Measurements from ENCODE around the gene TNN.
"Not testable (repeated sequence)": the region's sequence is repeated elsewhere in the genome, so short reads cannot be mapped to it uniquely, and the experiment has no call there.

Gene TNN

DNA sequence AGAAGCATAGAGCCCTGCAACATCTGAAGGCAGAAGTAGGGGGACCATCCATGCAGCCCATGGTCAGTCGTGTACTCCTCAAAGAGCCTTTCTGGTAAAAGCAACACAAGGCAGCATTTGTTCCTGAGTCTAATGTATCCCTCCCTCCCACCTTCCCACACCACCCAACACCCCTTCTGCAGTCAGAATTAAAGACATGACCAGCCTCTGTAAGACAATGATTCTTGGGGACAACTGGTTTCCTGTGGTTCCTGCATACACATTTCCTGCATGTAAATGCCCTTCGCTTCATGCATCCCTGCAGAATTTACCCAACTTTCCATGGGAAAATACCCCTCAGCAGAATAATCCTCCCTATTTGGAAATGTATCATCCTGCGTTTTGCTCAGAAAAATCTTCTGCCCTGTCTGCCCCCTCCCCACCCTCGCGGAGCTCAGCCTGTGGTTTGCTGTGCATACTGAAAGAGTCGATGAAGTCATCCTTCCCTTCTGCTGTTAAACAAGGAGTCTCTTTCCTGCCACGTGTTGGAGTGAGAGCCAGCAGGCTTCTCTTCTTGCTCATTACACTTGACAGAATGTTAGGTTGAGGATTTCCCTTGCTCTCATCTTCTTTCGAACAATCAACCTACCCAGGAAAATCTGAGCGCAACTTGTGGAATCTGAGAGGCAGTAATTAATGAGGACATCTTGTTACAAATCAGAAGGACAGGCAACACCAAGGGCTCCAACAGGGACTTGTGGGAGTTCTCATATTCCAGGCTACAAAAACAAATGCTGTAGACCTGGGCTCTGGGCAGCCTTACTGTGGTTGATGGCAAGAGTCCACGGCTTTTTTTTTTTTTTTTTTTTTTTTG lies 4.7 kb downstream of the TNN start:
- DNase-seq (ENCODE audit: low read depth in 2 of 2): no peak

DNA sequence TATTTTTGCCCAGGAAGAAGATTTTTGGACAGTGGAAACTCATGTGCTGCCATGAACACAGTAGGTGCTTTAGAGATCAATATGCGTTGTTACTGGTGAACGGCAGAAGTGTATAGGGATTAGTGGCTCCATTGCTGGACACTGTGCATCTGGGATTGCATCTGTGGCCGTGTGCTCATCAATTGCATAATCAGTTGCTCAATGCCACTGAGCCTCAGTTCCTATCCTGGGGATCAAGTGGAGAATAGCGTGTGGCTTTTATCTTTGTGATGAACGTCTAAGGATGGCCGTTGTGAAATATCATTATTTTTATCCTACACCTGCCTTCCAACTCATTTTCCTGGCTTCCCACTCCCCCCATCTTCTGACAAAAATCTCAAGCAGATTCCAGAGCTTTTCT lies 5.4 kb downstream of the TNN start:
- DNase-seq (ENCODE audit: low read depth in 2 of 2): no peak

DNA sequence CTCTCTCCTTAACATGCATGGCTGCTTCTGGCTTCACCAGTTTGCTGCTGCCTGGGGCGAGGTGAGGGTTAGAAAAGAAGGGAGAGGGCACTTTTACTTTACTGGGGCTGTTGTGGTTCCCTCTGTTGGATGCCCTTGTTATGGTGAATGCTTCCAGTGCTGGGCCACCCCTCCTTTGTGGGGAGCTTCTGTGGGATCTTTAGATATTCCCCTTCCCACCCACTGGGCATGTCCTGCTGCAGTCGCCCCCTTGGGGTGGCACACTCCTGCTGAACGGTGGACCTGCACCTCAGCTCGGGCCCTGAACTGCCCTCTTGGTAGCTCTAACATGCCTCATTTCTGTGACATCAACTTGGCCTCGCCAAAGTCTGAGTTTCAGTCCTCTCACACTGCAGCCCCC lies 6.0 kb downstream of the TNN start:
- no peak for DNase-seq (ENCODE audit: low read depth in 2 of 2)

DNA sequence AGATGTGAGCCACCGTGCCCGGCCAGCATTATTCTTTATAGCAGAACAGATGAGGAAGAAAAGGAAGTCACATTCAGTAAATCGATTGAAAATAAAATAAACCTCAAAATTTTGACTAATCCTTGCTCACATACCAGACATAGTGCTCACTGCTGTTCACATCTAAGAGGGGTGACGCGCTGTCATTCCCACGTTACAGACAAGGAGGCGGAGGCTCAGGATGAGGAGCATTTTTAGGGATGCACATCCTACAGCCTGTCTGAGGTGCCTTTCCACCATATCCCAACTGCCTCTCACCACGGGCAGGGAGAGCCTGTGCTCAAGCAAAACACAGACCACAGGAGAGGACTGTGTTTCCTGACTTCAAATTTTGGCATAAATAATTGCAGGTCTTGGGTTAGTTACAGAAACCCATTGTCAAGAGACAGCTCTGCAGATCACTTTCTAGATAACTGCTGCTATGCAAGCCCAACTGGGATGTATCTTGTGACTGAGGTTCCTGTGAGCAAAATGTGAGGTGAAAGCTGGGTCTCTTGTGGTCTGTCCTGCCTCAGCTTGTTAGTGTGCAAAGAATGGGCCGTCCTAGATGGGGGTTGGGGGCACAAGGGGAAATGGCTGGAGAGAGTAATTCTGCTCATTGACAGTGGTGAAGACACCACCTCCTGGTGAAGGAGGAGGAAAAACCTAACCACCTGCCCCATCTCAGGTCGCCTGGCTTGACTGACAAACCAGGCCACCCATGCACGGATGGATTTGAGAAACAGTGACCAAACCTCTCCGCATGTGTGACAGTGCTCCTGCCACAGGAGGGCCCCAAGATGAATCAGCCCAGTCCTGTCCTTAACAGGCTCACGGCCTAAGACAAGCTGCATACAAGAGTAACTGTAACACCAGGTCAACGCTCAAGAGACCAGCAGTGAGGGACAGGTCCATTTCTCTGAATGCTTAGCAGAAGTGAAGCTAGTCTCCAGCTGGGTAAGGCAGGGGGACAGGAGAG lies 8.2 kb downstream of the TNN start:
- no peak for DNase-seq (ENCODE audit: low read depth in 2 of 2)

DNA sequence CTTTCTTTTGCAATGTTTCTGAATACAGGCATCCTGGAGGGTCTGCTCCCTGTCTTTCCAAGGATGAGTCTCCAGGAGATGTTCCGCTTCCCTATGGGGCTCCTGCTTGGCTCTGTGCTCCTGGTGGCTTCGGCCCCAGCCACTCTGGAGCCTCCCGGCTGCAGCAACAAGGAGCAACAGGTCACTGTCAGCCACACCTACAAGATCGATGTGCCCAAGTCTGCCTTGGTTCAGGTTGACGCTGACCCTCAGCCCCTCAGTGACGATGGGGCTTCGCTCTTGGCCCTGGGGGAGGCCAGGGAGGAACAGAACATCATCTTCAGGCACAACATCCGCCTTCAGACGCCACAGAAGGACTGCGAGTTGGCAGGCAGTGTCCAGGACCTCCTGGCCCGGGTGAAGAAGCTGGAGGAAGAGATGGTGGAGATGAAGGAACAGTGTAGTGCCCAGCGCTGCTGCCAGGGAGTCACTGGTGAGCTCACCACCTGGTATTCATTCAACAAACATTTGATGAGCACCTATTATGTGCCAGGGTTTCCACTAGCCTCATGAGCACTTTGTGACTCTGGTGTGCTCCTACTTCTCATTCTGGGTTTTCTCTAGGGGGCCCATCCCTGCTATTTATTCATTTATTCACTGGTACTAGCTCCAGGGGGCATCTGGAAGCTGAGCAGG lies 9.9 kb downstream of the TNN start:
- DNase-seq (ENCODE audit: low read depth in 2 of 2): no peak

DNA sequence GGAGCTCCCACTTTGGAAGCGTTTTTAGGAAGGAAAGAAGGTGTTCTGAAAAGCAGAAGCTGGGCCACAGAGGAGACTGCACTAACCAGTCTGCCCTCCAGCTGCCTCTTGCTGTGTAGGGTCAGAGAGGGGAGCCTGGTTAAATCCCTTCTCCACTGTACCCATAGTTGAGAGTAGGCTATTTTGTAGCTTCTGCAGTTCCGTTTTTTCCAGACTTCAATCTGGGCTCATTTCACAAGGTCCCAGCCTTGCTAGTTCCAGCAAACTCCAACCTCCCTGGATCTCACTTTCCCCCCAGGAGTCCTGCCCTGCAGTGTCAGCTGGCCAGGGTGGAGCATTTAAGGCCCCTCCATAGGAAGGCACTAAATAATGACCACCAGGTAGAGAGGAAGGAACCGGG lies 11.0 kb downstream of the TNN start:
- DNase-seq (ENCODE audit: low read depth in 2 of 2): no peak

DNA sequence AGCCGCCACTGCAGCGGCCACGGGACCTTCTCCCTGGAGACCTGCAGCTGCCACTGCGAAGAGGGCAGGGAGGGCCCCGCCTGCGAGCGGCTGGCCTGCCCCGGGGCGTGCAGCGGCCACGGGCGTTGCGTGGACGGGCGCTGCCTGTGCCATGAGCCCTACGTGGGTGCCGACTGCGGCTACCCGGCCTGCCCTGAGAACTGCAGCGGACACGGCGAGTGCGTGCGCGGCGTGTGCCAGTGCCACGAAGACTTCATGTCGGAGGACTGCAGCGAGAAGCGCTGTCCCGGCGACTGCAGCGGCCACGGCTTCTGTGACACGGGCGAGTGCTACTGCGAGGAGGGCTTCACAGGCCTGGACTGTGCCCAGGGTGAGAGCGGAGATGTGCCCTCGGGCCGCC lies 11.7 kb downstream of the TNN start:
- no peak for DNase-seq (ENCODE audit: low read depth in 2 of 2)

DNA sequence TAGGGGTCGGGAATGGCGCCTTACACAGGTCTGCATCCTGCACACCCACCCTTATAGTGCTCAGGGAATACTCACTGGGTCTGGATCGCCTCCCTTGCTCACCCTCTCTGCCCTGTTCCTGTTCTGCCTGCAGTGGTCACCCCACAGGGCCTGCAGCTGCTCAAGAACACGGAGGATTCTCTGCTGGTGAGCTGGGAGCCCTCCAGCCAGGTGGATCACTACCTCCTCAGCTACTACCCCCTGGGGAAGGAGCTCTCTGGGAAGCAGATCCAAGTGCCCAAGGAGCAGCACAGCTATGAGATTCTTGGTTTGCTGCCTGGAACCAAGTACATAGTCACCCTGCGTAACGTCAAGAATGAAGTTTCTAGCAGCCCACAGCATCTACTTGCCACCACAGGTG lies 12.4 kb downstream of the TNN start:
- no peak for DNase-seq (ENCODE audit: low read depth in 2 of 2)

DNA sequence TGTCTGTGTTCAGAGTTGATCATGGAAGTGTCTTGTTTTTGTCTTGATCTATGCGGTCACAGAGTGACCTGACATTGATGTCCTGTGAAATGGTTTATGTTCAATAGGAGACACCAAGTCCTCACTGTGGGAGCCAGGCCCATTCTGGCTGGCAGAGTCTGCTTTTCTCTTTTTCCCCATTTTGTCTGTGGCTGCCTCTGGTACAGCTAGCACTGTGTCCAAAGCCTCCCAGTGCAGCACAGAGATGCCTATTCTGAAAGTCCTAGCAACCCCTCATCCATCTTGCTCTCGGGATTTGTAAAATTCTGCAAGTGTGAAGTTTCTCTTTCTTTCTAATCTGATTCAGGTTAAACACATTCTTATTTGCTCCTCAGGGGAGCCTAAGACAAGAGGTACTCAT lies 14.3 kb downstream of the TNN start:
- no peak for DNase-seq (ENCODE audit: low read depth in 2 of 2)

DNA sequence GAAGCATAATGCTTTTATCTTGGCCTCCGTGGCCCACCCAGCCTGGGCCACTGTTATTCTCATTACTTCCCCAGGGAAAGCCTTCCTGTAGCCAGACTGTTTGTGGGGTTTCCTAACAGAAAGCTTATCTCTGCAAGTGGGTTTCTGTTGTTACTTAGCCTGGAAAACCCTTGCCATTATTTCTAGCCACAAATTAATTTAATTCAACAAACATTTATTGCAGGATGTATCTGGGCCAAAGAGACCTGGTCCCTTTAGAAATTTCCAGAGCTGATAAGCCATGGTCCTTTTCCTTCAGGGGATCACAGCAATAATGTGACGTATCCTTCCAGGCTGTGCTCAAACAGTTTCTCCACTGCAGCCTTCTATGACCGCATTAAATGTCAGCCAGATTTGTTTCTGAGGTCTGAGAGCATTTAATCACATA lies 20.9 kb downstream of the TNN start:
- no peak for DNase-seq (ENCODE audit: low read depth in 2 of 2)

DNA sequence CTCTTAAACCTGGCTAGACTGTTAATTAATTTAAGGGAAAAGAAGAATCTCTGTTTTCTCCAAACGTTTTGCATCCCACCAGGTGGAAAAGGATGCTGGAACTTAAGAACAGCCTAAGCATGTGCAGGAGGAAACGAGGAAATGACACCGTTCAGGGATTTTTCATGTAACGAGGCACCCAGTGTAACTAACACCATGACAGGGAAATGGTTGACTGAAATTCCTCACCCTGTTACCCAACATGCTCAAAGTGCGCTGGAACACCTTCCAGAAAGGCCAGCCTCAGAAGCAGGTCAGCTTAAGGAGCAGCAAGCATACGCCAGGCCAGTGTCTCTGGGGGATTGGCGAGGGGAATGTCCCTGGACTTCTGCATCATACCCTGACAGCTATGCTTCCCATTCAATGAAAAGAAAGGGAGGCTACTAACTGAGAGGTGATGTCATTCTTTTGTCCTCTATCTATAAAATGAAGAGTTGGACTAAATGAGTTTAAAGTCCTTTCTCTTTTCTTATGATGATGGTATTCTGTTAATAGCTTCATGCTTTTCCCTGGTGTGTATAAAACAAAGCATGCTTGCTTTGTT lies 21.6 kb downstream of the TNN start:
- DNase-seq (ENCODE audit: low read depth in 2 of 2): no peak

DNA sequence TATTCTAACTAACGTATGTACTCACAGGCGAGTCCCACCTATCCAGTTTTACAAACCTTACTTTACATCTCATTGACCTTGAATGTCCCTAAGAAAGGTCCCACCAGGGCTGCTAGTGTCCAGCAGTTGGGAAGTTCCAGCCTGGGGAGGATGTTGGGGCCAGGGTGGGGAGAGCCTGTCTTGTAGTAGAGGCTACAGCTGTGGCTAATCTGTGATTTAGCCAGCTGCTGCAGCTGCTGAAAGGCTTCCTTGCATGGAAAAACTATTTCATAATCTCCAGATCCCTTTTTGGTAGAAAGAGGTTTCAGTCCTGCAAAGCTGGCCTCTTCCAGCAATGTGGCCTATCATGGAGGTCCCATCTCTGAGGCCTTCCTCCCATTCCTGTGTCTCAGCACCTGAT lies 23.1 kb downstream of the TNN start:
- DNase-seq (ENCODE audit: low read depth in 2 of 2): no peak

DNA sequence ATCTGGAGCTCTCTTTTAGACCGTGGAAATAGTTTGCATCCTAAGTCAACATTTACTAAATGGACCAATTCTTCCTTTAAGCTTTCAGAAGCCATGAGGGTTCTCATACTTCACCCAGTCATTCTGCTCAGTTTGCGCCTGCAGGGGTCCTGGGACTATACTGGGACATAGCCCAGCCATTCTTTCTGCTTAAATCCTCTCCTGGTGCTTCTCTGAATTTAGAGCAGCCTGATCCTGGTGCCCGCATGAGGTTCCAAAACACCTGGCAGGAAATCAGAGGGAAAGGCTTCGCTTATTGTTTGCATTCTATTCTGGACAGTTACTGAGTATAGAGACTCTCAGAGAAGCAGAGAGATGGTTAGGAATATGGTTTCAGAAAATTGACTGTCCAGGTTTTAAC lies 27.0 kb downstream of the TNN start:
- DNase-seq (ENCODE audit: low read depth in 2 of 2): no peak

DNA sequence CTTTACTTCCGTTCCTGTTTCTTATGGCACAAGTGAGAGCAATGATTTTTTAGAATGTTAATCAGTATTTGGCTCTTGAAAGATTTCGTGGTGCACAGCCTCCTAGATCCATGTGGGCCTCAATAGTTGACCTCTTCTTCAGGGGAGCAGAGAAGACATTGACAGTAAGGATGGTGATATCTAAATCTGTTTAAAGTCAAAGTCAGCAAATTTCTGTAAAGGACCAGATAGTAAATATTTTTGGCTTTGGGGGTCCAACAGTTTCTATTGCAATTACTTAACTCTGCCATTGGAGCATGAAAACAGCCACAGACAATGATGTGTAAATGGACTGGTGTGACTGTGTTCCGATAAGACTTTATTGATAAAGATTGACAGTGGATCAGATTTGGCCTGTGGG lies 27.4 kb downstream of the TNN start:
- DNase-seq (ENCODE audit: low read depth in 2 of 2): no peak

DNA sequence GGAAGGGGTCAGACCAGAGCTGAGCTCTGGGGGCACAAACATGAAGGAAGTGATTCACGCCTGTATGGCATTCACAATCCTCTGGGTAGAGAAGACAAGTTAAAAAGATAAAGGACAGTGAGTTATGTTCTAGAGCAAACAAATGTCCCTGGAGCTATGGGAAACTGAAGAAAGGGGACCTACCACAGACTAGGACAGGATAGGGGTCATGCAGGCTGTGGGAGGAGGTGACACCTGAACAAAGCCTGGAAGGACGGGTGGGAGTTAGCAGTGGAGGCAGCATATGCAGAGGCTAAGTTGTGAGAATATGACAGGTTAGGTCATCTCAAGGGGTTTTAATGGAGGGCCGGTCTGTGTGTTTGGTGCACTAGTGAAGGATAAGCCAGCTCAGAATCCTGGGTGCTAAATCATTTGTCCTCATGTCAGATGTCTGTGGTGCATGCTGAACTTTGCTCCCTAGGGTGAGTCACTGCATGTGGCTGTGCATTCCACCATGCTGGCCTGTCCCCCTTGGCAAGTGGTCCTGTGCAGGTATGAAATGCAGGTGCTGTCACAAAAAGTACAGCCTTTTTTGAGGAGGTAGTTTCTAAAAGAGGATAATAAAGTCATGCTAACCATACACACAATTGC lies 28.5 kb downstream of the TNN start:
- DNase-seq (ENCODE audit: low read depth in 2 of 2): no peak

DNA sequence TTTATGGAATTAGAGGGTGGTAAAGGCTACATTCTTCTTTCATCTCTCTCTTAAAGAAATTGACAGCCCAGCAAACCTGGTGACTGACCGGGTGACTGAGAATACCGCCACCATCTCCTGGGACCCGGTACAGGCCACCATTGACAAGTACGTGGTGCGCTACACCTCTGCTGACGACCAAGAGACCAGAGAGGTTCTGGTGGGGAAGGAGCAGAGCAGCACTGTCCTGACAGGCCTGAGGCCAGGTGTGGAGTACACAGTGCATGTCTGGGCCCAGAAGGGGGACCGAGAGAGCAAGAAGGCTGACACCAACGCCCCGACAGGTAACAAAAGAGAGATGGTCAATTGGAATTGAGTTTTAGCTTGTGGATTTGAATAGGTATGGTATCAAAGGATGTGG lies 29.7 kb downstream of the TNN start:
- no peak for DNase-seq (ENCODE audit: low read depth in 2 of 2)

DNA sequence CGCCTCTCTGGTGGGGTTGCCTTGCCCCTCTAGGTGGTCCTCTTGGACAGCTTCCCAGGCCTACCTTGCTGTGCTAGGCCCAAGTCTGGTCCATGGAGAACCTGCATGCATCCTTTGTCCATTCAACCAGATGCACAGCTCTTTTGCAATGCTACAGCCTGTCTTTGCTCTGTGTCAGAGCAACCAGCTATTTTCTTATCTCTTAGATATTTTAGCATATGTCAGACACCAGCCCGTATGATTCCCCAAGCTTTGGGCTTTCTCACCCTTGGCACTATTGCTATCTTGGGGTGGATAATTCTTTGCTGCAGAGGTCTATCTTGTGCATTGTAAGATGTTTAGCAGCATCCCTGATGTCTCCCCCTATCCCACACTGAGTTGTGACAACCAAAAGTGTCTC lies 32.3 kb downstream of the TNN start:
- DNase-seq (ENCODE audit: low read depth in 2 of 2): no peak

DNA sequence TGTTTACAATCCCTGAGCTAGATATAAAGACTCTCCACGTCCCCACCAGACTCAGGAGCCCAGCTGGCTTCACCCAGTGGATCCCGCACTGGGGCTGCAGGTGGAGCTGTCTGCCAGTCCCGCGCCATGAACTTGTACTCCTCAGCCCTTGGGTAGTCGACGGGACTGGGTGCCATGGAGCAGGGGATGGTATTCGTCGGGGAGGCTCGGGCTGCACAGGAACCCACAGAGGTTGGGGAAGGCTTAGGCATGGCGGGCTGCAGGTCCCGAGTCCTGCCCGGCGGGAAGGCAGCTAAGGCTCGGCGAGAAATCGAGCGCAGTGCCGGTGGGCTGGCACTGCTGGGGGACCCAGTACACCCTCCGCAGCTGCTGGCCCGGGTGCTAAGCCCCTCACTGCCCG lies 34.5 kb downstream of the TNN start:
- not testable (repeated sequence) for DNase-seq (ENCODE audit: low read depth in 2 of 2)

DNA sequence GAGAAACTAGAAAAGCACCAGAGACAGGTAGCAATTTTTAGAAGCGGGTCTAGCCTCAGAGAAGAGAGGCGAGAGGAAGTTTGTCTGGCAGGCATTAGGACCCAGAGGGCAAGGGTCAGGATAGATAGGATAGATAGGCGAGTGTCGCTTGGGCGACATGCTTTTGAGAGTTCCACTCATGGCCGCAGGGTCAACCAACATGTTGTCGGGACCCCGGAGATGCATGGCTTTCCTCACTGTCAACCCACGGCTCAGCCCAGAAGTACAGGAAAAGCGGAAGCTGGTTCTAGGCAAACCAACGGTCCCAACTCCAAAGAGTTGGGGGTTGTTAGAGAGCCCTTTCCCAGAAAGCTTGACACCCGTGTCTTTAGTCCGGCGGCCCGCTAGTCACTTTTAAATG lies 38.9 kb downstream of the TNN start:
- DNase-seq (ENCODE audit: low read depth in 2 of 2): not testable (repeated sequence)

DNA sequence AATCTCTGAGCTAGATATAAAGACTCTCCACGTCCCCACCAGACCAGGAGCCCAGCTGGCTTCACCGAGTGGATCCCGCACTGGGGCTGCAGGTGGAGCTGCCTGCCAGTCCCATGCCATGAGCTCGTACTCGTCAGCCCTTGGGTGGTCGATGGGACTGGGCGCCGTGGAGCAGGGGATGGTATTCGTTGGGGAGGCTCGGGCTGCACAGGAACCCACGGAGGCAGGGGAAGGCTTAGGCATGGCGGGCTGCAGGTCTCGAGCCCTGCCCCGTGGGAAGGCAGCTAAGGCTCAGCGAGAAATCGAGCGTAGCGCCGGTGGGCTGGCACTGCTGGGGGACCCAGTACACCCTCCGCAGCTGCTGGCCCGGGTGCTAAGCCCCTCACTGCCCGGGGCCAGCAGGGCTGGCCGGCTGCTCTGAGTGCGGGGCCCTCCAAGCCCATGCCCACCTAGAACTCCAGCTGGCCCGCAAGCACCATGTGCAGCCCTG lies 40.7 kb downstream of the TNN start:
- not testable (repeated sequence) for DNase-seq (ENCODE audit: low read depth in 2 of 2)

DNA sequence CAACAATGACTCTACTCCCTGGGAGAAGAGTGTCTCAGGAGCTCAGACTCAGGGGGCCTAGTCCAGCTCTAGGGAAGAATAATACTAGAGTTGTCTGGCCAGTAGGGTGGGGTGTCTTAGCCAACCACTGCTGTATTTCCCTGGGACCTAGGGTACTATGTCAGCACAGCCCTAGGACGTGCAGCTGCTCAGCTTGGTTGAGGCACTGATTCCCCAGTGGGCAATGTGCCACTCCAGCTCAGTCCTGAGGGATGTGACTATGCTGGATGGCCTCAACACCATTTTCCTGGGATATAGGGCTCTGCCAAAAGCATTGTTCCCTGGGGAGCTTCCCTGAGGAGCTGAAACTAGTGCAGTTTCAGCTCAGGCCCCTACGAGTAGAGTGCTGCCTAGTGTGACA lies 47.4 kb downstream of the TNN start:
- no peak for DNase-seq (ENCODE audit: low read depth in 2 of 2)

Data from stimulated activated CD4-positive, alpha-beta T cell treated with anti-CD3 and anti-CD28 coated beads, Interleukin-1b, Interleukin-23, amount 100 ng/mL, for 1 hour (primary cell).